K562 (cell line): ENCODE measurements around the gene CSNK1G3. TPM values are rescaled to one million over a fixed set of nuclear protein-coding genes. Genes with fewer than 3 reads are reported as not detected.

ENCODE experiments used
- ATAC-seq: fragments of 200-7000 bp; cut with Tn5 transposase; 3 replicates; pipeline ENCODE4 v1.9.1; 2020; ENCODE audit warnings: moderate library complexity
- BruUV-seq: library from RNA; stranded (reverse); fragments of 400-500 nt; replicated peaks from 2 replicates; lab custom pipeline; 2021; lab: Mats Ljungman, UMichigan
- CTCF ChIA-PET: fragments of 300-600 bp; formaldehyde crosslinking; extraction: SDS; loops from one replicate; lab custom pipeline; 2021; ENCODE audit warnings: low intra/inter-chr PET ratio; lab: Yijun Ruan, JAX
- POLR2A ChIA-PET: fragments of 300-600, 350-650 bp; sonication (Branson Sonifier 250); formaldehyde crosslinking; extraction: SDS; loops from one replicate; lab custom pipeline; 2021; ENCODE audit warnings: antibody characterized with exemption, inconsistent platforms; lab: Yijun Ruan, JAX
- DNase-seq, 4 experiments: peaks; one replicate each; pipeline versions ENCODE4 v3.0.0 to v3.0.0-alpha.2; 2011 to 2018; ENCODE audit warnings: low spot score in 3 of 4, mixed read lengths in 3 of 4; ENCODE audit errors: extremely low read depth in 1 of 4
- FAIRE-seq: peaks from 2 replicates; lab custom pipeline; 2011; peaks lifted over from hg19 to GRCh38; lab: Jason Lieb, UNC
- H2AFZ ChIP-seq: 2 replicates; pipeline ENCODE4 v1.6.0; 2011; ENCODE audit warnings: low read depth, low read length, control low read depth, inconsistent platforms
- H3K27ac ChIP-seq: fragments of 200-600 bp; 3 replicates; pipeline ENCODE4 v1.8.0; 2011; ENCODE audit warnings: low read depth, mild to moderate bottlenecking, control low read depth, inconsistent platforms, low read length, moderate library complexity, mixed read lengths; ENCODE audit errors: extremely low read depth
- H3K27me3 ChIP-seq, 2 experiments: fragments of 300-600 bp in 1 of 2; 2 replicates in 1 of 2; 3 replicates in 1 of 2; pipeline versions ENCODE4 v1.6.0 to v1.8.0; 2011; ENCODE audit warnings: inconsistent platforms in 2 of 2, low read length in 2 of 2, mild to moderate bottlenecking in 1 of 2, mixed read lengths in 1 of 2, moderate library complexity in 1 of 2; ENCODE audit not compliant: control insufficient read depth in 2 of 2, insufficient read depth in 2 of 2
- H3K36me3 ChIP-seq: fragments of 300-600 bp; 3 replicates; pipeline ENCODE4 v1.8.0; 2011; ENCODE audit warnings: mild to moderate bottlenecking, low read length, inconsistent platforms; ENCODE audit not compliant: control insufficient read depth, insufficient read depth
- H3K4me1 ChIP-seq, 2 experiments: fragments of 200-600 bp in 1 of 2; replicated peaks in 1 of 2; 2 replicates in 1 of 2; 3 replicates in 1 of 2; pipeline versions ENCODE4 v1.5.1 to v1.8.0; 2011; ENCODE audit warnings: inconsistent platforms in 2 of 2, low read length in 2 of 2, mild to moderate bottlenecking in 1 of 2, mixed read lengths in 1 of 2, moderate library complexity in 1 of 2; ENCODE audit not compliant: control insufficient read depth in 2 of 2, insufficient read depth in 2 of 2
- H3K4me2 ChIP-seq: 2 replicates; pipeline ENCODE4 v1.6.1; 2011; ENCODE audit warnings: low read length, control low read depth, inconsistent platforms, mixed read lengths; ENCODE audit not compliant: insufficient read depth
- H3K4me3 ChIP-seq: fragments of 200-600 bp; sonication (generic), shearing (Covaris generic); 2 replicates; pipeline ENCODE4 v1.5.1; 2016; ENCODE audit warnings: control low read depth, inconsistent platforms
- H3K79me2 ChIP-seq: fragments of 200-600 bp; 3 replicates; pipeline ENCODE4 v1.8.0; 2011; ENCODE audit warnings: low read length, inconsistent platforms; ENCODE audit not compliant: control insufficient read depth, insufficient read depth
- H3K9ac ChIP-seq, 2 experiments: 2 replicates each; pipeline versions ENCODE4 v1.6.0 to v1.6.1; 2011; ENCODE audit warnings: low read depth in 2 of 2, low read length in 2 of 2, control low read depth in 1 of 2, inconsistent platforms in 1 of 2, mild to moderate bottlenecking in 1 of 2, mixed read lengths in 1 of 2; ENCODE audit not compliant: insufficient read depth in 1 of 2
- H3K9me1 ChIP-seq: one replicate; pipeline ENCODE4 v1.6.0; 2011; ENCODE audit warnings: inconsistent platforms, mild to moderate bottlenecking, low read length, moderate library complexity; ENCODE audit not compliant: control insufficient read depth, insufficient read depth
- H3K9me3 ChIP-seq: replicated peaks from 2 replicates; pipeline ENCODE4 v1.5.1; 2011; ENCODE audit warnings: low read depth, low read length, inconsistent platforms; ENCODE audit not compliant: control insufficient read depth, insufficient read depth
- H4K20me1 ChIP-seq: replicated peaks from 2 replicates; pipeline ENCODE4 v1.6.1; 2011; ENCODE audit warnings: low read length, inconsistent platforms, mixed read lengths; ENCODE audit not compliant: control insufficient read depth, insufficient read depth
- BRCA1 ChIP-seq, 2 experiments: fragments of 450-650 bp in 1 of 2; sonication (generic) in 1 of 2; formaldehyde crosslinking in 1 of 2; IDR thresholded peaks; 2 replicates each; pipeline versions ENCODE4 v1.5.0 to v1.6.1; 2017 to 2020; ENCODE audit warnings: mild to moderate bottlenecking in 1 of 2, missing genetic modification reagents in 1 of 2
- C11orf30 ChIP-seq: fragments of 450-650 bp; IDR thresholded peaks from 2 replicates; pipeline ENCODE4 v1.6.1; 2016; ENCODE audit warnings: low read depth, mild to moderate bottlenecking
- CEBPB ChIP-seq: fragments of 450-650 bp; IDR thresholded peaks from 2 replicates; pipeline ENCODE4 v1.6.1; 2016; ENCODE audit warnings: missing genetic modification characterization, missing compliant biosample characterization
- JUNB ChIP-seq: fragments of 450-650 bp; formaldehyde crosslinking; conservative IDR thresholded peaks from 2 replicates; pipeline ENCODE4 v1.4.0; 2020; ENCODE audit warnings: mild to moderate bottlenecking
- MAFF ChIP-seq: IDR thresholded peaks from 2 replicates; pipeline ENCODE4 v1.6.1; 2012; ENCODE audit warnings: low read length, improper control_type of control experiment
- MAFG ChIP-seq: fragments of 450-650 bp; conservative IDR thresholded peaks from 2 replicates; pipeline ENCODE4 v1.6.1; 2016; ENCODE audit warnings: missing genetic modification characterization, missing compliant biosample characterization
- MCM3 ChIP-seq: fragments of 450-650 bp; IDR thresholded peaks from 2 replicates; pipeline ENCODE4 v1.6.1; 2016
- MTA3 ChIP-seq: fragments of 450-650 bp; formaldehyde crosslinking; IDR thresholded peaks from 2 replicates; pipeline ENCODE4 v1.6.1; 2017; ENCODE audit warnings: mild to moderate bottlenecking, borderline replicate concordance
- NR4A1 ChIP-seq, 2 experiments: fragments of 250-450 bp in 1 of 2; fragments of 450-650 bp in 1 of 2; sonication (Bioruptor Pico) in 1 of 2; IDR thresholded peaks; 2 replicates each; pipeline versions ENCODE4 v1.4.0 to v1.6.1; 2016 to 2020; ENCODE audit warnings: mild to moderate bottlenecking in 2 of 2, missing compliant biosample characterization in 1 of 2, missing genetic modification characterization in 1 of 2, moderate library complexity in 1 of 2
- PHB2 ChIP-seq: fragments of 450-650 bp; IDR thresholded peaks from 2 replicates; pipeline ENCODE4 v1.6.1; 2017; ENCODE audit warnings: low read depth
- POLR2AphosphoS5 ChIP-seq: IDR thresholded peaks from 2 replicates; pipeline ENCODE4 v1.6.1; 2011; ENCODE audit warnings: mild to moderate bottlenecking, low read depth, low read length, moderate library complexity; ENCODE audit not compliant: control insufficient read depth, insufficient read depth
- SMARCA4 ChIP-seq: fragments of 450-650 bp; IDR thresholded peaks from 2 replicates; pipeline ENCODE4 v1.6.1; 2016
- SP1 ChIP-seq: sonication (generic); formaldehyde crosslinking; IDR thresholded peaks from 2 replicates; pipeline ENCODE4 v1.8.1; 2022; ENCODE audit warnings: mild to moderate bottlenecking, missing genetic modification reagents
- TRIM24 ChIP-seq, 2 experiments: fragments of 450-650 bp; IDR thresholded peaks; 2 replicates each; pipeline ENCODE4 v1.6.1; 2016
- ZNF124 ChIP-seq: sonication (generic); formaldehyde crosslinking; IDR thresholded peaks from 2 replicates; pipeline ENCODE4 v1.8.1; 2022; ENCODE audit warnings: missing genetic modification reagents
- ZNF316 ChIP-seq: fragments of 450-650 bp; IDR thresholded peaks from 2 replicates; pipeline ENCODE4 v1.6.1; 2016
- ZNF584 ChIP-seq: fragments of 200-800 bp; sonication (Bioruptor generic); IDR thresholded peaks from 2 replicates; pipeline ENCODE4 v1.6.1; 2016; ENCODE audit warnings: low read depth, mild to moderate bottlenecking, missing genetic modification characterization, missing compliant biosample characterization
- WGBS: fragments of 100-300 bp; shearing (Covaris generic); methylation state at CpG from one replicate; pipeline ENCODE4 v1.1.6; 2016; ENCODE audit warnings: low coverage, mixed read lengths; ENCODE audit not compliant: insufficient coverage; ENCODE audit errors: missing lambda C conversion rate; 5-methylcytosine and 5-hydroxymethylcytosine counted together
- in situ Hi-C: fragments of 300-500 bp; cut with MboI; formaldehyde crosslinking; loops from 4 replicates; pipeline ENCODE4 v1.15.0; 2018; ENCODE audit warnings: inconsistent platforms, mixed read lengths
- intact Hi-C: fragments of 100-400 bp; cut with micrococcal nuclease; formaldehyde crosslinking; loops from 2 replicates; pipeline ENCODE4 v1.14.2; 2022
- polyA plus RNA-seq, 8 experiments: library from polyadenylated mRNA; depleted of rRNA in 4 of 8; stranded (reverse) in 5 of 8; unstranded in 3 of 8; fragments of >200 nt; fragmentation: Nextera tagmentation in 2 of 8; fragmentation: Illumina TruSeq in 1 of 8; extraction: Ambion mirVana in 2 of 8; extraction: Trizol in 1 of 8; gene quantifications; 2 replicates each; pipeline versions ENCODE4 v1.2.1 to v1.2.3, GENCODE V29; 2011 to 2014; ENCODE audit warnings: inconsistent platforms in 1 of 8, missing spikeins in 1 of 8
- total RNA-seq, 7 experiments: library from RNA; depleted of rRNA in 6 of 7; stranded (reverse); fragments of >200 nt in 6 of 7; fragmentation: Illumina TruSeq in 2 of 7; extraction: Trizol in 2 of 7; gene quantifications; 2 replicates each; pipeline versions ENCODE4 v1.2.1 to v1.2.3, GENCODE V29; 2011 to 2021; ENCODE audit warnings: low replicate concordance in 1 of 7
- TF ChIP-seq, protein P1 (sequence below), 2 experiments: fragments of 200-800 bp in 1 of 2; sonication (Bioruptor generic) in 1 of 2; sonication (generic) in 1 of 2; formaldehyde crosslinking in 1 of 2; IDR thresholded peaks in 1 of 2; conservative IDR thresholded peaks in 1 of 2; 2 replicates each; pipeline versions ENCODE4 v1.5.0 to v1.6.1; 2016 to 2020; ENCODE audit warnings: missing compliant biosample characterization in 1 of 2, missing genetic modification characterization in 1 of 2, missing genetic modification reagents in 1 of 2
- TF ChIP-seq, protein P2 (sequence below): fragments of 250-450 bp; sonication (Bioruptor Pico); IDR thresholded peaks from 2 replicates; pipeline ENCODE4 v1.8.0; 2022; ENCODE audit warnings: inconsistent platforms, mild to moderate bottlenecking, moderate library complexity, borderline replicate concordance
- TF ChIP-seq, protein P3 (sequence below): sonication (generic); formaldehyde crosslinking; IDR thresholded peaks from 2 replicates; pipeline ENCODE4 v1.4.0; 2020; ENCODE audit warnings: mild to moderate bottlenecking, missing genetic modification reagents

Gene CSNK1G3
- total and polyA plus RNA-seq, 9 of the 15 experiments (the other 6 are each of a cell fraction or from before 2014, with no cell fraction given), result 8.3 to 27.6 (median 16.5) TPM

DNA sequence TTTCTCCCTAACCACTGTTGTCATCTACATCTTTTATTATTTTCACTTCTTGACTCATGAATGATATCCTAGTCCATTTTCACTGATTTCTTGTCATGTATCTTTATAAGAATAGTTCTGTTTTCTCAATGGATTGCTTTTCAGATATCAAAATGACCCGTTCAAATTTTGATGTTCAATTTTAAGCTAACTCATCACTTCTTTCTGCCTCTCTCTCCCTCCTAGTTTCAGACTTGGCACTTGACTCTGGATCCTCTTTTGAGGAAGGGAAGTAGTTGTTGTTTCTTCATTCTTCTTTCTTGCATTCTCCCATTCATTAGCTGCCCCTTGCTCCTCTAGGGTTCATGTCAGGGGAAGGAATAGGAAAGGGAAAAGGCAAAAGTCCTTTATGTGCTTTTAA, 23.7 kb downstream of the CSNK1G3 start:
- Histone ChIP-seq H3K27ac (no peak overlapping the region), H3K79me2 (peaks cover 8% of the 10 kb centered on the region; the same call in 2 of the 3 replicates), H3K36me3 (no peaks in the 10 kb centered on the region), H2AFZ (no peak overlapping the region), H3K9ac (no peak overlapping the region), H3K4me1 (no peaks in the 10 kb centered on the region), H3K4me2 (no peak overlapping the region), H3K9me1 (no peaks in the 10 kb centered on the region), H3K4me3 (no peak overlapping the region), H4K20me1 (no peaks in the 10 kb centered on the region), H3K27me3 (no peaks in the 10 kb centered on the region), H3K9me3 (no peaks in the 10 kb centered on the region)
- BruUV-seq, result no TSS peak
- no peak for ATAC-seq
- in situ Hi-C loops (no loop called here), intact Hi-C loops (no loop called here)
- DNase-seq, result no peak
- FAIRE-seq, result no peak
- CTCF ChIA-PET, result no interaction called here
- 8% methylated on average over 1 of the region's 1 CpG for WGBS
- POLR2A ChIA-PET, result no interaction called here
- TF ChIP-seq PHB2 (no peak), MAFG (tag) (peak; percentile 64), C11orf30 (peak; percentile 78), ZNF124 (CRISPR knock-in tag) (no peak), MTA3 (no peak), ZNF316 (peak; percentile 85), MCM3 (no peak), SP1 (CRISPR knock-in tag) (no peak), POLR2AphosphoS5 (no peak), SMARCA4 (no peak), NR4A1 (CRISPR knock-in tag; IDR thresholded peaks at IDR 0.05) (no peak), NR4A1 (tag; IDR thresholded peaks at IDR 0.05) (no peak), BRCA1 (IDR thresholded peaks at IDR 0.05) (no peak), BRCA1 (CRISPR knock-in tag; IDR thresholded peaks at IDR 0.05) (no peak), JUNB (CRISPR knock-in tag) (no peak), CEBPB (tag) (no peak), ZNF584 (no peak), MAFF (peak; percentile 36; the same call in 1 of the 2 replicates), TRIM24 (IDR thresholded peaks at IDR 0.05) (no peak)
- TF ChIP-seq, protein P1, sequence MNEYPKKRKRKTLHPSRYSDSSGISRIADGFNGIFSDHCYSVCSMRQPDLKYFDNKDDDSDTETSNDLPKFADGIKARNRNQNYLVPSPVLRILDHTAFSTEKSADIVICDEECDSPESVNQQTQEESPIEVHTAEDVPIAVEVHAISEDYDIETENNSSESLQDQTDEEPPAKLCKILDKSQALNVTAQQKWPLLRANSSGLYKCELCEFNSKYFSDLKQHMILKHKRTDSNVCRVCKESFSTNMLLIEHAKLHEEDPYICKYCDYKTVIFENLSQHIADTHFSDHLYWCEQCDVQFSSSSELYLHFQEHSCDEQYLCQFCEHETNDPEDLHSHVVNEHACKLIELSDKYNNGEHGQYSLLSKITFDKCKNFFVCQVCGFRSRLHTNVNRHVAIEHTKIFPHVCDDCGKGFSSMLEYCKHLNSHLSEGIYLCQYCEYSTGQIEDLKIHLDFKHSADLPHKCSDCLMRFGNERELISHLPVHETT (CRISPR knock-in tag; conservative IDR thresholded peaks at IDR 0.05 in 1 of 2, IDR thresholded peaks at IDR 0.05 in 1 of 2), result no peak
- TF ChIP-seq, protein P2, sequence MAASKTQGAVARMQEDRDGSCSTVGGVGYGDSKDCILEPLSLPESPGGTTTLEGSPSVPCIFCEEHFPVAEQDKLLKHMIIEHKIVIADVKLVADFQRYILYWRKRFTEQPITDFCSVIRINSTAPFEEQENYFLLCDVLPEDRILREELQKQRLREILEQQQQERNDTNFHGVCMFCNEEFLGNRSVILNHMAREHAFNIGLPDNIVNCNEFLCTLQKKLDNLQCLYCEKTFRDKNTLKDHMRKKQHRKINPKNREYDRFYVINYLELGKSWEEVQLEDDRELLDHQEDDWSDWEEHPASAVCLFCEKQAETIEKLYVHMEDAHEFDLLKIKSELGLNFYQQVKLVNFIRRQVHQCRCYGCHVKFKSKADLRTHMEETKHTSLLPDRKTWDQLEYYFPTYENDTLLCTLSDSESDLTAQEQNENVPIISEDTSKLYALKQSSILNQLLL, result no peak
- TF ChIP-seq, protein P3, sequence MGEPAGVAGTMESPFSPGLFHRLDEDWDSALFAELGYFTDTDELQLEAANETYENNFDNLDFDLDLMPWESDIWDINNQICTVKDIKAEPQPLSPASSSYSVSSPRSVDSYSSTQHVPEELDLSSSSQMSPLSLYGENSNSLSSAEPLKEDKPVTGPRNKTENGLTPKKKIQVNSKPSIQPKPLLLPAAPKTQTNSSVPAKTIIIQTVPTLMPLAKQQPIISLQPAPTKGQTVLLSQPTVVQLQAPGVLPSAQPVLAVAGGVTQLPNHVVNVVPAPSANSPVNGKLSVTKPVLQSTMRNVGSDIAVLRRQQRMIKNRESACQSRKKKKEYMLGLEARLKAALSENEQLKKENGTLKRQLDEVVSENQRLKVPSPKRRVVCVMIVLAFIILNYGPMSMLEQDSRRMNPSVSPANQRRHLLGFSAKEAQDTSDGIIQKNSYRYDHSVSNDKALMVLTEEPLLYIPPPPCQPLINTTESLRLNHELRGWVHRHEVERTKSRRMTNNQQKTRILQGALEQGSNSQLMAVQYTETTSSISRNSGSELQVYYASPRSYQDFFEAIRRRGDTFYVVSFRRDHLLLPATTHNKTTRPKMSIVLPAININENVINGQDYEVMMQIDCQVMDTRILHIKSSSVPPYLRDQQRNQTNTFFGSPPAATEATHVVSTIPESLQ (CRISPR knock-in tag), result no peak
